H1 (cell line): ENCODE results near the gene ADGRV1. TPM values are rescaled to one million over a fixed set of nuclear protein-coding genes. Genes with fewer than 3 reads are reported as not detected.

Experiments
- CTCF ChIA-PET: fragments of 300-600 bp; sonication (Branson Sonifier 250); formaldehyde crosslinking; loops from one replicate; lab custom pipeline; 2021; ENCODE audit not compliant: partially characterized antibody; lab: Charles Lee
- POLR2A ChIA-PET: fragments of 300-600 bp; sonication (Branson Sonifier 250); formaldehyde crosslinking; loops from one replicate; lab custom pipeline; 2021; ENCODE audit warnings: inconsistent platforms; ENCODE audit not compliant: partially characterized antibody; lab: Charles Lee
- DNase-seq, 2 experiments: peaks; one replicate each; pipeline versions ENCODE4 v3.0.0 to v3.0.0-alpha.2; 2010 to 2022; ENCODE audit warnings: low spot score in 2 of 2, low read depth in 1 of 2, mixed read lengths in 1 of 2
- FAIRE-seq: peaks from 2 replicates; lab custom pipeline; 2011; peaks lifted over from hg19 to GRCh38; lab: Jason Lieb, UNC
- H2AFZ ChIP-seq: 2 replicates; pipeline ENCODE4 v1.8.1; 2012; ENCODE audit warnings: low read length, inconsistent platforms
- H2AK5ac ChIP-seq: 2 replicates; pipeline ENCODE4 v1.6.1; 2013; ENCODE audit warnings: low read depth, low read length
- H2BK120ac ChIP-seq: replicated peaks from 2 replicates; pipeline ENCODE3; 2013; ENCODE audit warnings: low read depth, low read length, inconsistent platforms
- H2BK12ac ChIP-seq: 2 replicates; pipeline ENCODE4 v1.6.1; 2013; ENCODE audit warnings: low read depth, low read length
- H2BK15ac ChIP-seq: 2 replicates; pipeline ENCODE4 v1.6.1; 2013; ENCODE audit warnings: low read length
- H2BK20ac ChIP-seq: 2 replicates; pipeline ENCODE4 v1.6.1; 2013; ENCODE audit warnings: low read length
- H2BK5ac ChIP-seq: 2 replicates; pipeline ENCODE4 v1.6.1; 2013; ENCODE audit warnings: low read depth, low read length
- H3K14ac ChIP-seq: 2 replicates; pipeline ENCODE4 v1.6.1; 2013; ENCODE audit warnings: inconsistent platforms; ENCODE audit not compliant: insufficient read length
- H3K18ac ChIP-seq: 2 replicates; pipeline ENCODE4 v1.6.1; 2013; ENCODE audit warnings: low read length; ENCODE audit errors: extremely low read depth
- H3K23ac ChIP-seq: 2 replicates; pipeline ENCODE4 v1.6.1; 2013; ENCODE audit warnings: inconsistent platforms; ENCODE audit not compliant: insufficient read length
- H3K23me2 ChIP-seq: 2 replicates; pipeline ENCODE4 v1.6.1; 2013; ENCODE audit warnings: low read depth, low read length
- H3K27ac ChIP-seq: 2 replicates; pipeline ENCODE4 v1.6.1; 2011; ENCODE audit warnings: low read depth, low read length, inconsistent platforms
- H3K27me3 ChIP-seq, 4 experiments: replicated peaks in 1 of 4; 1 replicate in 1 of 4; 2 replicates in 3 of 4; pipeline versions ENCODE4 v1.6.1 to v1.8.1; 2011 to 2013; ENCODE audit warnings: low read length in 3 of 4, mild to moderate bottlenecking in 3 of 4, inconsistent platforms in 2 of 4, mixed read lengths in 2 of 4, moderate library complexity in 1 of 4; ENCODE audit not compliant: control insufficient read depth in 3 of 4, insufficient read depth in 3 of 4; ENCODE audit errors: extremely low read depth in 1 of 4
- H3K36me3 ChIP-seq, 4 experiments: 2 replicates each; pipeline versions ENCODE4 v1.6.1 to v1.8.1; 2011 to 2013; ENCODE audit warnings: mild to moderate bottlenecking in 4 of 4, low read length in 3 of 4, moderate library complexity in 2 of 4, control low read depth in 1 of 4, inconsistent platforms in 1 of 4; ENCODE audit not compliant: insufficient read depth in 4 of 4, control insufficient read depth in 2 of 4
- H3K4ac ChIP-seq: replicated peaks from 2 replicates; pipeline ENCODE3; 2013; ENCODE audit warnings: low read length, low read depth, mixed read lengths, inconsistent platforms; ENCODE audit not compliant: insufficient read length
- H3K4me1 ChIP-seq, 4 experiments: replicated peaks in 1 of 4; 1 replicate in 1 of 4; 2 replicates in 3 of 4; pipeline versions ENCODE4 v1.6.1 to v1.8.1; 2011 to 2013; ENCODE audit warnings: low read length in 3 of 4, inconsistent platforms in 2 of 4, mixed read lengths in 1 of 4; ENCODE audit not compliant: insufficient read depth in 4 of 4, control insufficient read depth in 3 of 4
- H3K4me2 ChIP-seq, 2 experiments: 2 replicates each; pipeline versions ENCODE4 v1.6.1 to v1.8.1; 2011 to 2013; ENCODE audit warnings: low read depth in 2 of 2, low read length in 2 of 2, control low read depth in 1 of 2, inconsistent platforms in 1 of 2, mild to moderate bottlenecking in 1 of 2; ENCODE audit not compliant: insufficient read depth in 1 of 2
- H3K4me3 ChIP-seq, 4 experiments: fragments of 200-600, 300-600 bp in 1 of 4; sonication (generic), shearing (Covaris generic), sonication (Bioruptor Twin) in 1 of 4; 2 replicates each; pipeline versions ENCODE4 v1.5.1 to v1.8.1; 2011 to 2016; ENCODE audit warnings: low read length in 4 of 4, low read depth in 3 of 4, control low read depth in 2 of 4, inconsistent platforms in 2 of 4, mild to moderate bottlenecking in 2 of 4, mixed read lengths in 1 of 4, moderate library complexity in 1 of 4; ENCODE audit not compliant: insufficient read depth in 2 of 4; ENCODE audit errors: extremely low read depth in 1 of 4
- H3K56ac ChIP-seq: replicated peaks from 2 replicates; pipeline ENCODE3; 2013; ENCODE audit warnings: low read depth, mild to moderate bottlenecking, mixed read lengths, low read length, inconsistent platforms; ENCODE audit not compliant: insufficient read length
- H3K79me1 ChIP-seq: 2 replicates; pipeline ENCODE4 v1.6.1; 2013; ENCODE audit warnings: low read depth, low read length, control low read depth
- H3K79me2 ChIP-seq, 2 experiments: 2 replicates each; pipeline versions ENCODE4 v1.6.1 to v1.8.1; 2012 to 2013; ENCODE audit warnings: low read length in 2 of 2, mild to moderate bottlenecking in 2 of 2, inconsistent platforms in 1 of 2; ENCODE audit not compliant: insufficient read depth in 2 of 2, control insufficient read depth in 1 of 2
- H3K9ac ChIP-seq, 4 experiments: replicated peaks in 1 of 4; 1 replicate in 1 of 4; 2 replicates in 3 of 4; pipeline versions ENCODE4 v1.6.1 to v1.8.1; 2011 to 2013; ENCODE audit warnings: low read depth in 3 of 4, low read length in 3 of 4, control low read depth in 2 of 4, mild to moderate bottlenecking in 2 of 4, moderate library complexity in 2 of 4, inconsistent platforms in 1 of 4; ENCODE audit errors: extremely low read depth in 1 of 4
- H3K9me3 ChIP-seq, 2 experiments: 2 replicates each; pipeline versions ENCODE4 v1.6.1 to v1.8.1; 2012 to 2013; ENCODE audit warnings: mild to moderate bottlenecking in 2 of 2, moderate library complexity in 2 of 2, control low read depth in 1 of 2, inconsistent platforms in 1 of 2, low read depth in 1 of 2, low read length in 1 of 2, mixed read lengths in 1 of 2; ENCODE audit not compliant: insufficient read depth in 2 of 2
- H4K20me1 ChIP-seq, 2 experiments: replicated peaks in 1 of 2; 2 replicates each; pipeline versions ENCODE3 to v1.8.1; 2011 to 2013; ENCODE audit warnings: inconsistent platforms in 2 of 2, low read length in 2 of 2, mild to moderate bottlenecking in 1 of 2; ENCODE audit not compliant: insufficient read depth in 2 of 2, control insufficient read depth in 1 of 2
- H4K5ac ChIP-seq: 2 replicates; pipeline ENCODE4 v1.6.1; 2013; ENCODE audit warnings: low read length, low read depth, mixed read lengths, inconsistent platforms; ENCODE audit not compliant: insufficient read length
- H4K8ac ChIP-seq: 2 replicates; pipeline ENCODE4 v1.8.0; 2013; ENCODE audit warnings: mild to moderate bottlenecking, moderate library complexity, low read length, inconsistent platforms; ENCODE audit not compliant: insufficient read depth; ENCODE audit errors: extremely low read depth
- H4K91ac ChIP-seq: replicated peaks from 2 replicates; pipeline ENCODE3; 2013; ENCODE audit warnings: low read length, mixed read lengths, inconsistent platforms; ENCODE audit not compliant: insufficient read length
- BACH1 ChIP-seq: IDR thresholded peaks from 2 replicates; pipeline ENCODE4 v1.6.1; 2012; ENCODE audit warnings: low read length, improper control_type of control experiment
- BCL11A ChIP-seq, 2 experiments: IDR thresholded peaks; one replicate each; pipeline ENCODE4 v1.6.1; 2011; ENCODE audit warnings: low read depth in 2 of 2, low read length in 2 of 2, mild to moderate bottlenecking in 2 of 2
- CREB1 ChIP-seq: IDR thresholded peaks from 2 replicates; pipeline ENCODE4 v1.6.1; 2012; ENCODE audit warnings: inconsistent platforms
- E2F6 ChIP-seq: IDR thresholded peaks from 2 replicates; pipeline ENCODE4 v1.6.1; 2012; ENCODE audit warnings: inconsistent platforms
- GABPA ChIP-seq: IDR thresholded peaks from 2 replicates; pipeline ENCODE4 v1.6.1; 2011; ENCODE audit warnings: mild to moderate bottlenecking, low read length, moderate library complexity, borderline replicate concordance; ENCODE audit not compliant: insufficient read depth
- HDAC2 ChIP-seq, 2 experiments: fragments of 300-600 bp in 1 of 2; sonication (generic) in 1 of 2; IDR thresholded peaks; 2 replicates each; pipeline ENCODE4 v1.6.1; 2011 to 2012; ENCODE audit warnings: low read depth in 2 of 2, low read length in 2 of 2, mild to moderate bottlenecking in 2 of 2, moderate library complexity in 2 of 2, borderline replicate concordance in 1 of 2, inconsistent platforms in 1 of 2
- HDAC6 ChIP-seq: IDR thresholded peaks from one replicate; pipeline ENCODE4 v1.7.1; 2012; ENCODE audit warnings: low read depth, mild to moderate bottlenecking, inconsistent platforms, low read length, moderate library complexity
- MAFK ChIP-seq: IDR thresholded peaks from 2 replicates; pipeline ENCODE4 v1.6.1; 2012; ENCODE audit warnings: low read depth, mild to moderate bottlenecking, improper control_type of control experiment, low read length
- NRF1 ChIP-seq: IDR thresholded peaks from 2 replicates; pipeline ENCODE4 v1.6.1; 2011; ENCODE audit warnings: mild to moderate bottlenecking, low read depth, low read length, improper control_type of control experiment
- RFX5 ChIP-seq: IDR thresholded peaks from 2 replicates; pipeline ENCODE4 v1.6.1; 2011; ENCODE audit warnings: low read depth, low read length, improper control_type of control experiment, borderline replicate concordance
- SIN3A ChIP-seq, 2 experiments: IDR thresholded peaks in 1 of 2; conservative IDR thresholded peaks in 1 of 2; 2 replicates each; pipeline ENCODE4 v1.6.1; 2011 to 2012; ENCODE audit warnings: low read length in 2 of 2, improper control_type of control experiment in 1 of 2, low read depth in 1 of 2, mild to moderate bottlenecking in 1 of 2
- SIRT6 ChIP-seq: IDR thresholded peaks from one replicate; pipeline ENCODE4 v1.7.1; 2012; ENCODE audit warnings: low read length, inconsistent platforms
- TAF1 ChIP-seq: IDR thresholded peaks from 2 replicates; pipeline ENCODE4 v1.6.1; 2011; ENCODE audit warnings: mild to moderate bottlenecking, low read depth, low read length
- ZNF274 ChIP-seq: IDR thresholded peaks from 2 replicates; pipeline ENCODE4 v1.7.0; 2012; ENCODE audit warnings: low read length, borderline replicate concordance; ENCODE audit errors: extremely low read depth
- WGBS, 2 experiments: shearing (Covaris generic) in 1 of 2; methylation state at CpG; one replicate each; pipeline versions ENCODE4 v1.1.6 to v1.1.7; 2013 to 2015; ENCODE audit warnings: low lambda C conversion rate in 2 of 2, mixed read lengths in 2 of 2, inconsistent platforms in 1 of 2, low coverage in 1 of 2, missing lambda C conversion rate in 1 of 2; ENCODE audit not compliant: insufficient replicate concordance in 2 of 2, insufficient coverage in 1 of 2, insufficient read length in 1 of 2; ENCODE audit errors: extremely low coverage in 1 of 2, missing lambda C conversion rate in 1 of 2; 5-methylcytosine and 5-hydroxymethylcytosine counted together
- polyA plus RNA-seq, 7 experiments: library from polyadenylated mRNA; depleted of rRNA in 3 of 7; stranded (reverse) in 5 of 7; unstranded in 2 of 7; fragments of >200 nt in 5 of 7; fragments of 200-250 nt in 2 of 7; gene quantifications; 1 replicate in 5 of 7; 2 replicates in 1 of 7; 4 replicates in 1 of 7; pipeline versions ENCODE4 v1.2.1 to v1.2.3, GENCODE V29; 2011 to 2013; ENCODE audit warnings: missing spikeins in 2 of 7, mixed read lengths in 2 of 7
- total RNA-seq: library from RNA; stranded (reverse); fragmentation: NEBNext Ultra II Directional; extraction: Animal tissue kit (Norgen Biotek cat#: 25700); gene quantifications from 2 replicates; pipeline ENCODE4 v1.2.1, GENCODE V29; 2021

Gene ADGRV1
- total and polyA plus RNA-seq, 2 of the 8 experiments (the other 6 are each of a cell fraction or from before 2014, with no cell fraction given), result 53.1 to 62.2 TPM

DNA sequence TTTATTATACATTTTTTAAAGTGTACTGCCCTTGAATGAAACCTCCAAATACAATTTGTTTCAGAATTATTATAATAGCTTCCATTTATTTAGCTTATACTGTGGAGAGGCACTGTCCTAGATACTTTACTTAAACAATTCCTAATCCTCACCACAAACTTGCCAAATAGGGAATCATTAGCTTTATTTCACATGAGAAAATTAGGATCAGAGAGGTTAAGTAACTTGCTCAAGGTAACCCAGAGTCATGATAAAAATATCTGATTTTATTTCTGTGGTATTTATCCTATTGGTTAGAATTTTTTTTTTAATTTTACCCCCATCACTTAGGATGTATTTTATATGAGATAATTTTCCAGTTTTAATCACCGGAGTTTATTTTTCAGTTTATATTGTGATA is 78.4 kb downstream of the ADGRV1 start:
- Histone ChIP-seq H3K36me3 (peaks cover 0 to 34% (median 0%) of the 10 kb centered on the region in 4 experiments; a peak in 2 of 8 replicates), H4K91ac (no peak overlapping the region), H3K9me3 (no peaks in the 10 kb centered on the region), H2BK5ac (no peak overlapping the region), H3K18ac (no peak overlapping the region), H3K4ac (no peak overlapping the region), H3K4me3 (no peak overlapping the region), H3K9ac (no peak overlapping the region), H4K20me1 (peaks cover 0 to 4% of the 10 kb centered on the region in 2 experiments), H3K27ac (no peak overlapping the region), H4K5ac (no peak overlapping the region), H3K23me2 (no peaks in the 10 kb centered on the region), H3K4me2 (no peak overlapping the region), H2BK20ac (no peak overlapping the region), H2AK5ac (no peak overlapping the region), H2AFZ (no peak overlapping the region), H3K23ac (no peak overlapping the region), H3K14ac (no peak overlapping the region), H2BK120ac (no peak overlapping the region), H3K79me2 (0 out of 4 replicates have a peak, but pooled peaks cover 0 to 3% of the 10 kb centered on the region in 2 experiments), H2BK12ac (no peak overlapping the region), H3K4me1 (peaks cover 0 to 4% (median 1%) of the 10 kb centered on the region in 4 experiments; a peak in 3 of 7 replicates), H4K8ac (no peak overlapping the region), H3K56ac (no peak overlapping the region), H3K27me3 (no peaks in the 10 kb centered on the region), H2BK15ac (no peak overlapping the region), H3K79me1 (no peaks in the 10 kb centered on the region)
- 38% methylated on average over 1 of the region's 1 CpG; no CpG with 5 or more reads in 1 of the 2 experiments for WGBS, 2 experiments
- ChIA-PET POLR2A (no interaction called here), CTCF (interaction anchor here (0.7 to 1.5 kb wide), 2 partner anchors 73 to 103 kb away, joined by 3 read pairs; no protein-coding TSS in a partner anchor)
- FAIRE-seq (no peak), DNase-seq (no peak)
- TF ChIP-seq RFX5, result no peak
- TF ChIP-seq GABPA, result no peak
- TF ChIP-seq E2F6, result no peak
- TF ChIP-seq SIN3A (conservative IDR thresholded peaks at IDR 0.05 in 1 of 2, IDR thresholded peaks at IDR 0.05 in 1 of 2; ENCODE audit: low read depth in 1 of 2, low read length in 2 of 2), result no peak
- no peak for TF ChIP-seq TAF1
- TF ChIP-seq NRF1, result no peak
- TF ChIP-seq BACH1, result no peak
- TF ChIP-seq ZNF274, result no peak
- no peak for TF ChIP-seq CREB1
- TF ChIP-seq BCL11A (IDR thresholded peaks at IDR 0.05; ENCODE audit: low read depth in 2 of 2, low read length in 2 of 2), result no peak
- TF ChIP-seq HDAC6, result no peak
- TF ChIP-seq MAFK, result no peak
- no peak for TF ChIP-seq SIRT6
- no peak for TF ChIP-seq HDAC2 (IDR thresholded peaks at IDR 0.05; ENCODE audit: borderline replicate concordance in 1 of 2, low read depth in 2 of 2, low read length in 2 of 2)
